ENCODE data around the gene SLC8A2.
A peak's percentile ranks its signal among the peaks of the same experiment; 100 is the strongest.

SLC8A2 gene

GRCh38 chr19:47471733-47472457 lies at the start of gene SLC8A2:
SLC8A2 (minus strand) TSS chr19:47471893; CDS start chr19:47466403, 5,490 bp downstream.
- peak; percentile 25 to 39 for DNase-seq (ENCODE audit: low read depth in 1 of 2, low spot score in 1 of 2)

- no peak for DNase-seq (ENCODE audit: low read depth in 1 of 2, low spot score in 1 of 2)
Measured at GRCh38 chr19:47520839-47521238, 49.1 kb upstream of the SLC8A2 start.

GRCh38 chr19:47520343-47520806 lies 48.7 kb upstream of the SLC8A2 start:
- DNase-seq (ENCODE audit: low read depth in 1 of 2, low spot score in 1 of 2), result no peak

- no peak for DNase-seq (ENCODE audit: low read depth in 1 of 2, low spot score in 1 of 2)
Measured at GRCh38 chr19:47518854-47519253, 47.2 kb upstream of the SLC8A2 start.

GRCh38 chr19:47518139-47518538 lies 46.4 kb upstream of the SLC8A2 start:
- no peak for DNase-seq (ENCODE audit: low read depth in 1 of 2, low spot score in 1 of 2)

- DNase-seq (ENCODE audit: low read depth in 1 of 2, low spot score in 1 of 2), result peak; percentile 100
Measured at GRCh38 chr19:47514869-47515588, 43.3 kb upstream of the SLC8A2 start, which contains the start of gene NAPA. NAPA (minus strand) TSS chr19:47515063; CDS start chr19:47514940, 123 bp downstream.

GRCh38 chr19:47514151-47514868 lies 42.6 kb upstream of the SLC8A2 start:
- peak in 1 of 2 donors; percentile 6 for DNase-seq (ENCODE audit: low read depth in 1 of 2, low spot score in 1 of 2)

- DNase-seq (ENCODE audit: low read depth in 1 of 2, low spot score in 1 of 2), result no peak
Measured at GRCh38 chr19:47512948-47513319, 41.2 kb upstream of the SLC8A2 start.

- DNase-seq (ENCODE audit: low read depth in 1 of 2, low spot score in 1 of 2), result no peak
Measured at GRCh38 chr19:47512183-47512947, 40.7 kb upstream of the SLC8A2 start.

- DNase-seq (ENCODE audit: low read depth in 1 of 2, low spot score in 1 of 2), result no peak
Measured at GRCh38 chr19:47511681-47512080, 40.0 kb upstream of the SLC8A2 start.

- no peak for DNase-seq (ENCODE audit: low read depth in 1 of 2, low spot score in 1 of 2)
Measured at GRCh38 chr19:47511128-47511517, 39.4 kb upstream of the SLC8A2 start.

GRCh38 chr19:47510516-47511127 lies 38.9 kb upstream of the SLC8A2 start:
- DNase-seq (ENCODE audit: low read depth in 1 of 2, low spot score in 1 of 2), result no peak

GRCh38 chr19:47509973-47510372 lies 38.3 kb upstream of the SLC8A2 start:
- no peak for DNase-seq (ENCODE audit: low read depth in 1 of 2, low spot score in 1 of 2)

- no peak for DNase-seq (ENCODE audit: low read depth in 1 of 2, low spot score in 1 of 2)
Measured at GRCh38 chr19:47509170-47509847, 37.6 kb upstream of the SLC8A2 start.

GRCh38 chr19:47508721-47509120 lies 37.0 kb upstream of the SLC8A2 start:
- DNase-seq (ENCODE audit: low read depth in 1 of 2, low spot score in 1 of 2), result no peak

GRCh38 chr19:47507924-47508553 lies 36.3 kb upstream of the SLC8A2 start:
- DNase-seq (ENCODE audit: low read depth in 1 of 2, low spot score in 1 of 2), result no peak

GRCh38 chr19:47507012-47507411 lies 35.3 kb upstream of the SLC8A2 start:
- DNase-seq (ENCODE audit: low read depth in 1 of 2, low spot score in 1 of 2), result no peak

GRCh38 chr19:47506459-47506858 lies 34.8 kb upstream of the SLC8A2 start:
- no peak for DNase-seq (ENCODE audit: low read depth in 1 of 2, low spot score in 1 of 2)

- no peak for DNase-seq (ENCODE audit: low read depth in 1 of 2, low spot score in 1 of 2)
Measured at GRCh38 chr19:47505506-47505905, 33.8 kb upstream of the SLC8A2 start.

GRCh38 chr19:47503826-47504150 lies 32.1 kb upstream of the SLC8A2 start:
- DNase-seq (ENCODE audit: low read depth in 1 of 2, low spot score in 1 of 2), result no peak

Data from stimulated activated CD4-positive, alpha-beta T cell treated with anti-CD3 and anti-CD28 coated beads, Interleukin-15, amount 100 ng/mL, for 1 hour (primary cell).